ENCODE results near the gene SLC18A2.

DNA sequence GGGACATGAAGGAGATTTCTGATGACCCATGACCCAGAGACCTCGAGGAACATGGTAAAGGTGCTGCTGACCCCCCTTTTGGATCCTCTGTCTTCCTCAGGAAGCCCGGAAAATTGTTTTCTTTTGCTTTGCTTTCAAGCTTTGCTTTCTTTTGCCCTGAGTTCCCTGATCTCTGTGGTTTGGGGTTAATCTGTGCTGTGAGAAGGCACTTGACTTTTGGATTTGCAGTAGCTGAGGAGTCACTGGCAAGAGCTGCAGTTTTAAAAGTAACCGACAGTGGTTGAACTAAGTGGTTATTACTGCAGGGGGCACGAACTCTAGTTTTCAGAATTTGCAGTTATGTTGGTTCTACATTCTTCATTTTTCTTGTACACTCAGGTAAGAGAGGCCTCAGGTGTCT lies 81.3 kb downstream of the SLC18A2 start:
- TF ChIP-seq, protein P1, sequence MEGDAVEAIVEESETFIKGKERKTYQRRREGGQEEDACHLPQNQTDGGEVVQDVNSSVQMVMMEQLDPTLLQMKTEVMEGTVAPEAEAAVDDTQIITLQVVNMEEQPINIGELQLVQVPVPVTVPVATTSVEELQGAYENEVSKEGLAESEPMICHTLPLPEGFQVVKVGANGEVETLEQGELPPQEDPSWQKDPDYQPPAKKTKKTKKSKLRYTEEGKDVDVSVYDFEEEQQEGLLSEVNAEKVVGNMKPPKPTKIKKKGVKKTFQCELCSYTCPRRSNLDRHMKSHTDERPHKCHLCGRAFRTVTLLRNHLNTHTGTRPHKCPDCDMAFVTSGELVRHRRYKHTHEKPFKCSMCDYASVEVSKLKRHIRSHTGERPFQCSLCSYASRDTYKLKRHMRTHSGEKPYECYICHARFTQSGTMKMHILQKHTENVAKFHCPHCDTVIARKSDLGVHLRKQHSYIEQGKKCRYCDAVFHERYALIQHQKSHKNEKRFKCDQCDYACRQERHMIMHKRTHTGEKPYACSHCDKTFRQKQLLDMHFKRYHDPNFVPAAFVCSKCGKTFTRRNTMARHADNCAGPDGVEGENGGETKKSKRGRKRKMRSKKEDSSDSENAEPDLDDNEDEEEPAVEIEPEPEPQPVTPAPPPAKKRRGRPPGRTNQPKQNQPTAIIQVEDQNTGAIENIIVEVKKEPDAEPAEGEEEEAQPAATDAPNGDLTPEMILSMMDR (IDR thresholded peaks at IDR 0.05), result no peak
- TF ChIP-seq POLR2A (IDR thresholded peaks at IDR 0.05), result no peak
